ENCODE data around the gene MGAT4B. TPM values are rescaled to one million over a fixed set of nuclear protein-coding genes. Genes with fewer than 3 reads are reported as not detected.
A peak's percentile ranks its signal among the peaks of the same experiment; 100 is the strongest.

The MGAT4B gene
- total and polyA plus RNA-seq, 2 of the 4 experiments (the other 2 are of a cell fraction), result 73.7 to 155 TPM

- CTCF ChIA-PET, result no interaction called here
- no peak overlapping the region for H2BK20ac ChIP-seq (ENCODE audit: low read depth, low read length)
- no peak overlapping the region for H3K18ac ChIP-seq (ENCODE audit: low read depth, low read length)
- H2AFZ ChIP-seq (replicated peaks; ENCODE audit: low read length, poor library complexity), result peak overlapping the region; percentile 92
- H3K9me3 ChIP-seq (ENCODE audit: control insufficient read depth, insufficient read depth, low read length), result no peaks in the 10 kb centered on the region
- peak overlapping the region; percentile 33 to 39; a peak in 2 of 4 replicates for H4K8ac ChIP-seq (ENCODE audit: low read depth in 2 of 2, low read length in 2 of 2)
- peak overlapping the region; percentile 91 for H3K4me2 ChIP-seq (ENCODE audit: low read depth, low read length)
- H2AK5ac ChIP-seq (ENCODE audit: low read depth, low read length), result 0 out of 2 replicates have a peak overlapping the region, but pooled peaks have one; percentile 10
- peaks cover 43% of the 10 kb centered on the region for H3K36me3 ChIP-seq (ENCODE audit: control insufficient read depth, insufficient read depth, low read length)
- DNase-seq, result peak; percentile 78
- BruUV-seq (replicated peaks), result no TSS peak
- intact Hi-C loops (cut with micrococcal nuclease) (loop anchor here (1.0 kb wide), 2 partner anchors 33 to 64 kb away; partner anchors contain the start of gene MAML1), in situ Hi-C loops (cut with MboI; ENCODE audit: low sequenced_read_pairs) (no loop called here), dilution Hi-C loops (cut with HindIII; ENCODE audit: low sequenced_read_pairs, unreplicated experiment) (no loop called here)
- H3K79me1 ChIP-seq (ENCODE audit: low read depth in 1 of 2, low read length in 2 of 2), result peaks cover 0 to 13% of the 10 kb centered on the region in 2 experiments; a peak in 1 of 4 replicates
- H3K14ac ChIP-seq (replicated peaks; ENCODE audit: low read depth, low read length), result no peak overlapping the region
- peak overlapping the region; percentile 59 for H3K4me3 ChIP-seq (ENCODE audit: insufficient read depth, low read depth, low read length)
- peak overlapping the region; percentile 68 for H3K9ac ChIP-seq (ENCODE audit: low read depth, low read length)
- H3K56ac ChIP-seq (ENCODE audit: extremely low read depth, insufficient read depth, low read length), result peak overlapping the region; percentile 52; the same call in 1 of the 2 replicates
- H3K9me1 ChIP-seq (ENCODE audit: insufficient read depth, low read length), result no peaks in the 10 kb centered on the region
- POLR2A ChIA-PET (ENCODE audit: unreplicated experiment), result interaction anchor here (0.6 kb wide), 1 partner anchor 29 kb away, joined by 3 read pairs; no protein-coding TSS in a partner anchor
- peak overlapping the region; percentile 44; the same call in 1 of the 2 replicates for H3K4ac ChIP-seq (ENCODE audit: low read depth, low read length)
- H3K23ac ChIP-seq (ENCODE audit: low read depth, low read length), result no peak overlapping the region
- H2BK15ac ChIP-seq (ENCODE audit: low read depth, low read length), result no peak overlapping the region
- peak overlapping the region; percentile 43 for H2BK5ac ChIP-seq (ENCODE audit: low read depth, low read length, poor library complexity, severe bottlenecking)
- H3K4me1 ChIP-seq (ENCODE audit: control insufficient read depth, insufficient read depth, low read length), result peaks cover 9% of the 10 kb centered on the region; the same call in 1 of the 2 replicates
- H3K27ac ChIP-seq (ENCODE audit: insufficient read depth, low read length), result peak overlapping the region; percentile 60
- no peaks in the 10 kb centered on the region for H3K27me3 ChIP-seq (ENCODE audit: control insufficient read depth, insufficient read depth, low read length)
- peak; percentile 88 for ATAC-seq (ENCODE audit: low read depth)
- H2AK9ac ChIP-seq (replicated peaks; ENCODE audit: low read depth, low read length, poor library complexity), result peak overlapping the region; percentile 87
- H4K5ac ChIP-seq (ENCODE audit: low read depth, low read length), result no peak overlapping the region
- 1% methylated on average over 39 of the region's 113 CpGs; no CpG with 5 or more reads in 1 of the 2 experiments for whole genome bisulfite sequencing, 2 experiments (ENCODE audit: extremely low coverage in 2 of 2, insufficient read length in 1 of 2)
- H4K91ac ChIP-seq (ENCODE audit: insufficient read depth, low read depth, low read length), result peak overlapping the region; percentile 64; the same call in 1 of the 2 replicates
- peaks cover 8% of the 10 kb centered on the region for H4K20me1 ChIP-seq (ENCODE audit: insufficient read depth, low read length)
- no peak overlapping the region for H2BK120ac ChIP-seq (ENCODE audit: low read depth, low read length)
- no peak for TF ChIP-seq NFE2L2 (IDR thresholded peaks at IDR 0.05; ENCODE audit: low read depth, low read length)
- peak; percentile 84 for TF ChIP-seq CTCF (conservative IDR thresholded peaks at IDR 0.05; ENCODE audit: low read depth, low read length)
- TF ChIP-seq BHLHE40 (IDR thresholded peaks at IDR 0.05; ENCODE audit: low read depth, low read length), result no peak
- peak; percentile 69 for TF ChIP-seq SMC3 (IDR thresholded peaks at IDR 0.05; ENCODE audit: low read depth, low read length)
- peak; percentile 64 for TF ChIP-seq RAD21 (IDR thresholded peaks at IDR 0.05; ENCODE audit: low read length)
- TF ChIP-seq POLR2A (IDR thresholded peaks at IDR 0.05; ENCODE audit: low read depth, low read length), result 0 out of 2 replicates have a peak, but pooled peaks have one; percentile 27
- TF ChIP-seq MAZ (IDR thresholded peaks at IDR 0.05; ENCODE audit: borderline replicate concordance, low read depth, low read length), result peak; percentile 63
- peak; percentile 55; the same call in 1 of the 2 replicates for TF ChIP-seq MXI1 (IDR thresholded peaks at IDR 0.05; ENCODE audit: borderline replicate concordance, low read depth, low read length)
Observed at GRCh38 chr5:179795863-179796833, 10.5 kb downstream of the MGAT4B start.

All from IMR-90 (cell line).